Measurements from ENCODE around the gene TCHH.

DNA sequence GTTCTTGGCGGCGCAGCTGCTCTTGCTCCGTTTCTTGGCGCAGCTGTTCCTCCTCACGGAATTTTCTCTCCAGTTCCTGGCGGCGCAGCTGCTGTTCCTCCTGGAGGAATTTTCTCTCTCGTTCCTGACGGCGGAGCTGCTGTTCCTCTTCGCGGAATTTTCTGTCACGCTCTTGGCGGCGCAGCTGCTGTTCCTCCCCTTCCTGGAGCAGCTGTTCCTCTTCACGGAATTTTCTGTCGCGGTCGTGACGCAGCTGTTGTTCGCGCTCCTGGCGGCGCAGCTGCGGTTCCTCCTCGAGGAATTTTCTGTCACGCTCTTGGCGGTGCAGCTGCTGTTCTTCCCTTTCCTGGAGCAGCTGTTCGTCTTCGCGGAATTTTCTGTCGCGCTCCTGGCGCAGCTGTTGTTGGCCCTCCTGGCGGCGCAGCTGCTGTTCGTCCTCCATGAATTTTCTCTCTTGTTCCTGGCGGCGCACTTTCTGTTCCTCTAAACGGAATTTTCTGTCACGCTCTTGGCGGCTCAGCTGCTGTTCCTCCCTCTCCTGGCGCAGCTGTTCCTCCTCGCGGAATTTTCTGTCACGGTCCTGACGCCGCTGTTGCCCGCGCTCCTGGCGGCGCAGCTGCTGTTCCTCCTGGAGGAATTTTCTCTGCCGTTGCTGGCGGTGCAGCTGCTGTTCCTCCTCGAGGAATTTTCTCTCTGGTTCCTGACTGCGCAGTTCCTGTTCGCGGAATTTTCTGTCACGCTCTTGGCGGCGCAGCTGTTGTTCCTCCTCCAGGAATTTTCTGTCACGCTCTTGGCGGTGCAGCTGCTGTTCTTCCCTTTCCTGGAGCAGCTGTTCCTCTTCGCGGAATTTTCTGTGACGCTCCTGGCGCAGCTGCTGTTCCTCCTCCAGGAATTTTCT, 7.0 kb downstream of the TCHH start:
- TF ChIP-seq, protein P1, sequence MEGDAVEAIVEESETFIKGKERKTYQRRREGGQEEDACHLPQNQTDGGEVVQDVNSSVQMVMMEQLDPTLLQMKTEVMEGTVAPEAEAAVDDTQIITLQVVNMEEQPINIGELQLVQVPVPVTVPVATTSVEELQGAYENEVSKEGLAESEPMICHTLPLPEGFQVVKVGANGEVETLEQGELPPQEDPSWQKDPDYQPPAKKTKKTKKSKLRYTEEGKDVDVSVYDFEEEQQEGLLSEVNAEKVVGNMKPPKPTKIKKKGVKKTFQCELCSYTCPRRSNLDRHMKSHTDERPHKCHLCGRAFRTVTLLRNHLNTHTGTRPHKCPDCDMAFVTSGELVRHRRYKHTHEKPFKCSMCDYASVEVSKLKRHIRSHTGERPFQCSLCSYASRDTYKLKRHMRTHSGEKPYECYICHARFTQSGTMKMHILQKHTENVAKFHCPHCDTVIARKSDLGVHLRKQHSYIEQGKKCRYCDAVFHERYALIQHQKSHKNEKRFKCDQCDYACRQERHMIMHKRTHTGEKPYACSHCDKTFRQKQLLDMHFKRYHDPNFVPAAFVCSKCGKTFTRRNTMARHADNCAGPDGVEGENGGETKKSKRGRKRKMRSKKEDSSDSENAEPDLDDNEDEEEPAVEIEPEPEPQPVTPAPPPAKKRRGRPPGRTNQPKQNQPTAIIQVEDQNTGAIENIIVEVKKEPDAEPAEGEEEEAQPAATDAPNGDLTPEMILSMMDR (IDR thresholded peaks at IDR 0.05; ENCODE audit: low read depth, low read length), result no peak
- TF ChIP-seq EZH2phosphoT487 (IDR thresholded peaks at IDR 0.05; ENCODE audit: low read depth), result no peak

All from OCI-LY3 (cell line).